Bronchial epithelial cell (primary cell): Measurements from ENCODE around the gene CABLES1. TPM values are rescaled to one million over a fixed set of nuclear protein-coding genes. Genes with fewer than 3 reads are reported as not detected.

ENCODE experiments used
- DNase-seq: peaks from one replicate; pipeline ENCODE4 v3.0.0-alpha.2; 2010; ENCODE audit warnings: low read depth
- FAIRE-seq: peaks from 2 replicates; lab custom pipeline; 2011; peaks lifted over from hg19 to GRCh38; lab: Jason Lieb, UNC
- H3K27me3 ChIP-seq: 2 replicates; pipeline ENCODE4 v1.5.1; 2011; ENCODE audit warnings: low read length; ENCODE audit not compliant: control insufficient read depth, insufficient read depth
- H3K36me3 ChIP-seq: 2 replicates; pipeline ENCODE4 v1.5.1; 2011; ENCODE audit warnings: low read length; ENCODE audit not compliant: control insufficient read depth, insufficient read depth
- H3K4me3 ChIP-seq: 2 replicates; pipeline ENCODE4 v1.5.1; 2011; ENCODE audit warnings: mild to moderate bottlenecking, low read depth, low read length, control low read depth
- total RNA-seq: library from RNA; depleted of rRNA; stranded (reverse); fragments of >200 nt; gene quantifications from 2 replicates; pipeline ENCODE4 v1.2.1, GENCODE V29; 2014
- TF ChIP-seq, protein P1 (sequence below): IDR thresholded peaks from 2 replicates; pipeline ENCODE4 v1.5.1; 2011; ENCODE audit warnings: mild to moderate bottlenecking, moderate library complexity, low read length, control low read depth, inconsistent platforms; ENCODE audit not compliant: insufficient read depth, severe bottlenecking

Gene CABLES1
- total RNA-seq, 1 donor from 2014 or later, result 0.26 TPM

GRCh38 chr18:23212161-23212560, 76.9 kb downstream of the CABLES1 start:
- no peak for DNase-seq
- TF ChIP-seq, protein P1, sequence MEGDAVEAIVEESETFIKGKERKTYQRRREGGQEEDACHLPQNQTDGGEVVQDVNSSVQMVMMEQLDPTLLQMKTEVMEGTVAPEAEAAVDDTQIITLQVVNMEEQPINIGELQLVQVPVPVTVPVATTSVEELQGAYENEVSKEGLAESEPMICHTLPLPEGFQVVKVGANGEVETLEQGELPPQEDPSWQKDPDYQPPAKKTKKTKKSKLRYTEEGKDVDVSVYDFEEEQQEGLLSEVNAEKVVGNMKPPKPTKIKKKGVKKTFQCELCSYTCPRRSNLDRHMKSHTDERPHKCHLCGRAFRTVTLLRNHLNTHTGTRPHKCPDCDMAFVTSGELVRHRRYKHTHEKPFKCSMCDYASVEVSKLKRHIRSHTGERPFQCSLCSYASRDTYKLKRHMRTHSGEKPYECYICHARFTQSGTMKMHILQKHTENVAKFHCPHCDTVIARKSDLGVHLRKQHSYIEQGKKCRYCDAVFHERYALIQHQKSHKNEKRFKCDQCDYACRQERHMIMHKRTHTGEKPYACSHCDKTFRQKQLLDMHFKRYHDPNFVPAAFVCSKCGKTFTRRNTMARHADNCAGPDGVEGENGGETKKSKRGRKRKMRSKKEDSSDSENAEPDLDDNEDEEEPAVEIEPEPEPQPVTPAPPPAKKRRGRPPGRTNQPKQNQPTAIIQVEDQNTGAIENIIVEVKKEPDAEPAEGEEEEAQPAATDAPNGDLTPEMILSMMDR, result no peak
- no peaks in the 10 kb centered on the region for H3K36me3 ChIP-seq
- FAIRE-seq, result no peak
- H3K27me3 ChIP-seq, result no peaks in the 10 kb centered on the region
- H3K4me3 ChIP-seq, result no peak overlapping the region

DNA sequence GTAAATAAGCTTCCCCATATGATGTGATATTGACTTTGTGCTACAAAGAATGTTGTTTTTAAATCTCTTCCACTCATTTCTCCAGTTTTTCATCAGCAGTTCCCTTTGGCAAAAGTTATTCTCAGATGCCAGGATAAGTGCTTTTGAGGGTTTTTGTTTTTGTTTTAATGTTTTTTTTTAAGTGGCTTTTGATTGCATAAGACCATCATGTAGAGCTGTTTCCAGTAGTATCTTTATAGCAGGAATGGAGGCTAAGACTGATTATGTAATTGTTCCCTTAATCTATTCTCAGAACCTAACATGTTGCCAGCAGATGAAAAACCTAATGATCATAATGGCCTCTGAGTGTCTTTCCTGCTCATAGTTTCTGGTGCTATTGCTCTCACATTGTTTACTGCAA, 77.9 kb downstream of the CABLES1 start:
- Histone ChIP-seq H3K4me3 (no peak overlapping the region), H3K27me3 (no peaks in the 10 kb centered on the region), H3K36me3 (no peaks in the 10 kb centered on the region)
- FAIRE-seq, result no peak
- no peak for DNase-seq
- TF ChIP-seq, protein P1, result no peak

GRCh38 chr18:23217781-23218180, 82.5 kb downstream of the CABLES1 start:
- peaks cover 9% of the 10 kb centered on the region for H3K27me3 ChIP-seq
- H3K4me3 ChIP-seq, result no peak overlapping the region
- DNase-seq, result no peak
- no peak for FAIRE-seq
- no peaks in the 10 kb centered on the region for H3K36me3 ChIP-seq
- TF ChIP-seq, protein P1, result no peak

DNA sequence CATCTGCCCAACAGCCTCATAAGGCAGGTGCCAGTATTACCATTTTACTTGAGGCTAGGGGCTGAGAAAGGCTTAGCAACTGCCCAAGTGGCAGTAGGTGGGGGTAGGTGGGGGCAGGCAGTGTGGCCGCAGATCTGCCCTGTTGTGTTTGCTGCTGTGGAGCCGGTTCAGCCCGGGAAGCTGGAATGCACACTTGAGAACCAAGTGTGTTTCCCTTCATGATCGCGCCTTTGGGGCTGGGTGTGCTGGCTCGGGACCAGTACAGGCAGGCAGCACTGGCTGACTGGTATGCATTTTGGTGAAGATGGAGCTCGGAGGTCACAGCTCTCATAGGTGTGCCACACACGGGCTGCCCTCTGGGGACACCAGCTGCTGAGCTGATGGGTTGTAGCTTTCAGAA, 85.1 kb downstream of the CABLES1 start:
- DNase-seq, result no peak
- FAIRE-seq, result no peak
- Histone ChIP-seq H3K4me3 (no peak overlapping the region), H3K36me3 (no peaks in the 10 kb centered on the region), H3K27me3 (peaks cover 9% of the 10 kb centered on the region)
- TF ChIP-seq, protein P1, result no peak

DNA sequence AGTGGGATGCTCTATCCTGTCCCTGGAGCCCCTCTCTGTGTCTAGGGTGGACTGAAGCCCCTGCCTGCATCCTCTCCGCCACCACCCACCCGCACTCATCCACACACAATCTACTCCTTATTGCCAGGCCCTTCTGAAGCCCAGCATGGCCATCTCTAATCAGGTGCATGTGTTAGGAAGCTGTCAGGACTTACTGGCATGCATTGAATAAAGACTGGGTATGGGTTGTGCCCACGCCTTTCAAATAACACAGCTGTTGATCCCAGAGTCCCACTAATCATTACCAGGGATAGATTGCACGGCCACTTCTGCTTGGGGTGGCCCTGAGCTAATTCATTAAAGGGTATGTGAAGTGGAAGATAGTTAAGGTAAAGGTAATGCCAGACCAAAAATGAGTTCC, 88.4 kb downstream of the CABLES1 start:
- DNase-seq (no peak), FAIRE-seq (no peak)
- TF ChIP-seq, protein P1, result no peak
- H3K27me3 ChIP-seq, result peaks cover 9% of the 10 kb centered on the region
- H3K4me3 ChIP-seq, result no peak overlapping the region
- H3K36me3 ChIP-seq, result no peaks in the 10 kb centered on the region

GRCh38 chr18:23225503-23225902, 90.2 kb downstream of the CABLES1 start:
- H3K4me3 ChIP-seq, result no peak overlapping the region
- H3K27me3 ChIP-seq, result peaks cover 6% of the 10 kb centered on the region
- DNase-seq (no peak), FAIRE-seq (no peak)
- no peaks in the 10 kb centered on the region for H3K36me3 ChIP-seq
- TF ChIP-seq, protein P1, result no peak
